Choroid plexus epithelial cell (primary cell): Measurements from ENCODE around the gene RAB40B.

Experiments
- DNase-seq: peaks from one replicate; pipeline ENCODE4 v3.0.0-alpha.2; 2010; ENCODE audit warnings: low read depth
- H3K4me3 ChIP-seq: 2 replicates; pipeline ENCODE4 v1.5.1; 2011; ENCODE audit warnings: low read depth, mild to moderate bottlenecking, control low read depth, low read length, moderate library complexity
- TF ChIP-seq, protein P1 (sequence below): conservative IDR thresholded peaks from 2 replicates; pipeline ENCODE4 v1.5.1; 2011; ENCODE audit warnings: low read depth, mild to moderate bottlenecking, control low read depth, inconsistent platforms, low read length, moderate library complexity

Gene RAB40B

DNA sequence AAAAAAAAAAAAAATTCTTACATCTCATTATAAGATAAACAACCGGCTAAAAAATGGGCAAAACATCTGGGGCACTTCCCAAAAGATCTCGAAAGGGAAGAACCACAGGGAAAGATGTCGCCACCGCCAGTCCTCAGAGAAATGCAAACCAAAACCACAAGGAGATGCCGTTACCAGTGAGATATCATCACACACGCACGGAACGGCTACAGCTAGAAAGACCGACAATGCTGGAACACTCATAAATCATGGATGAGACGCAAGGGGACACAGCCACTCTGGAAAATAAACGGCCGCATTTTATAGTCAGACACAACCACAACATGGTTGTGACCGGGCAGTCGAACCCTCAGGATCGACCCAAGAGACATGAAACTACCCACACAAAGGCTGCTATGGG lies 74.8 kb downstream of the RAB40B start:
- no peak for DNase-seq
- no peak overlapping the region for H3K4me3 ChIP-seq
- TF ChIP-seq, protein P1, sequence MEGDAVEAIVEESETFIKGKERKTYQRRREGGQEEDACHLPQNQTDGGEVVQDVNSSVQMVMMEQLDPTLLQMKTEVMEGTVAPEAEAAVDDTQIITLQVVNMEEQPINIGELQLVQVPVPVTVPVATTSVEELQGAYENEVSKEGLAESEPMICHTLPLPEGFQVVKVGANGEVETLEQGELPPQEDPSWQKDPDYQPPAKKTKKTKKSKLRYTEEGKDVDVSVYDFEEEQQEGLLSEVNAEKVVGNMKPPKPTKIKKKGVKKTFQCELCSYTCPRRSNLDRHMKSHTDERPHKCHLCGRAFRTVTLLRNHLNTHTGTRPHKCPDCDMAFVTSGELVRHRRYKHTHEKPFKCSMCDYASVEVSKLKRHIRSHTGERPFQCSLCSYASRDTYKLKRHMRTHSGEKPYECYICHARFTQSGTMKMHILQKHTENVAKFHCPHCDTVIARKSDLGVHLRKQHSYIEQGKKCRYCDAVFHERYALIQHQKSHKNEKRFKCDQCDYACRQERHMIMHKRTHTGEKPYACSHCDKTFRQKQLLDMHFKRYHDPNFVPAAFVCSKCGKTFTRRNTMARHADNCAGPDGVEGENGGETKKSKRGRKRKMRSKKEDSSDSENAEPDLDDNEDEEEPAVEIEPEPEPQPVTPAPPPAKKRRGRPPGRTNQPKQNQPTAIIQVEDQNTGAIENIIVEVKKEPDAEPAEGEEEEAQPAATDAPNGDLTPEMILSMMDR = no peak

DNA sequence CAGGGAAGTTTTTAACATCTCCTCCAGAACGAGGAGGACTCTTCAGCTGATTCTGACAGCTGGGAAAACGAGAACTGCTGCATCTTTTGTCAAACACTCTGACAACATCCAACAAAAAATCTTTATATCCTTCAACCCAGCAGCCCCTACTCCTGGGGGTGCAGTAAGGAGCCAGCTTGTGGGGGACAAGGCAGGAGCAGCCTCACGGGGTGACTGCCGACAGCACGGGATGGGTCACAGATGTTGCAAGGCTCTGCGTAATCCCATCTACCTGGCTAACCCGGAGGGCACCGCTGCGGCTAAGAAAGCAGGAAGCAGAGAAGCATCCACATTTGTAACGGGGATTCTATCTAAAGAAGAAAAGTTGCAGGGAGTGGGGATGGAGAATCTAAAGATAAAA lies 78.9 kb downstream of the RAB40B start:
- DNase-seq = no peak
- no peak overlapping the region for H3K4me3 ChIP-seq
- TF ChIP-seq, protein P1 = no peak

DNA sequence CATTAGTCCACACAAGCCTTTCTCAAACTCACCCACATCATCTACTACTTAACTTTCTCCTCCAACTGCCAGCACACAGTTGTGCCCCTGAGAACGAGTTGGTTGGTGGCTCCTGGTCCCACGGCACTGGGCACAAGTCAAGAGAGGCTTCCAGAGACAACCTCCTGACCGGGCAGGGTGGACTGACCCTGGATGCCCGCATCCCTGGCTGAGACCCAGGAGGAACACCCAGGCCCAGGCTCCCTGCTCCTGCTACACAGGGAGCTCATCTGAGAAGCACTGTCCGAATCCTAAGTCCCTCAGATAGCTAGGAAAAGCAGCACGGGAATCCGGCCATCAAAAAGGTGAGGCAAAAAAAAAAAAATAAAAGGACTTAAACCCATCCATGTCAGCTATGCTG lies 79.3 kb downstream of the RAB40B start:
- DNase-seq = no peak
- H3K4me3 ChIP-seq = no peak overlapping the region
- TF ChIP-seq, protein P1 = no peak

DNA sequence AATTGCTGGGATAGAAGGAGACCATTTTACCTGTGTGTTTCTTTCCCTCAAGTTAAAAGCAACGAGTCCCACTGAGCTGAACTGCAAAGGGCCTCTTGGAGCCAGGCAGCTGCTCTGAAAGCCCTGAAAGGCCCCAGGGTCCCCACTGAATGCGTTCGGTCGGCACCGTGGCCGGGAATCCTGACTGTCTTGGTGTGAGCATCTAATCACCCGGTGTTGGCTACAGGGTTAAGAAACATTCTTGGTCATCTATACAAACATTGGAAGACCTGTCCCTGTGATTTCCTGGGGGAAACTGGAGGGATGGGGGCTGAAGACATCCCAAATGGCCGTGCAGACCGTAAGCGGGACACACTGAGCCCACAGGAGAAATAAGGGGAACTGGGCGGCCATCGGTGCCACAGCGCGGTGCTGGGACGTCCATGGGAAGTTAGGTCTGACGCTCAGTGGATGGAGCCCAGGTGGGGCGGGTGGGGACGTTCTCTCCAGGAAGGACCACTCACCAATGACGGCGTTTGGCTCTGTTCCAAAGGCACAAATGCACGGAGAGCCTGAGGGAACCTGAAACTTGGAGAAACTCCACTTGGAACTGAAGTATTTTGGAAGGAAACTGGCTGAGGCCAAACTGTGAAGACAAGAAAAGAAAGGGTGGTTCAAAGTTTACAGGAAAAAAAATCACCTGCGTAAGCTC lies 82.3 kb downstream of the RAB40B start:
- H3K4me3 ChIP-seq = no peak overlapping the region
- DNase-seq = no peak
- TF ChIP-seq, protein P1 = no peak

DNA sequence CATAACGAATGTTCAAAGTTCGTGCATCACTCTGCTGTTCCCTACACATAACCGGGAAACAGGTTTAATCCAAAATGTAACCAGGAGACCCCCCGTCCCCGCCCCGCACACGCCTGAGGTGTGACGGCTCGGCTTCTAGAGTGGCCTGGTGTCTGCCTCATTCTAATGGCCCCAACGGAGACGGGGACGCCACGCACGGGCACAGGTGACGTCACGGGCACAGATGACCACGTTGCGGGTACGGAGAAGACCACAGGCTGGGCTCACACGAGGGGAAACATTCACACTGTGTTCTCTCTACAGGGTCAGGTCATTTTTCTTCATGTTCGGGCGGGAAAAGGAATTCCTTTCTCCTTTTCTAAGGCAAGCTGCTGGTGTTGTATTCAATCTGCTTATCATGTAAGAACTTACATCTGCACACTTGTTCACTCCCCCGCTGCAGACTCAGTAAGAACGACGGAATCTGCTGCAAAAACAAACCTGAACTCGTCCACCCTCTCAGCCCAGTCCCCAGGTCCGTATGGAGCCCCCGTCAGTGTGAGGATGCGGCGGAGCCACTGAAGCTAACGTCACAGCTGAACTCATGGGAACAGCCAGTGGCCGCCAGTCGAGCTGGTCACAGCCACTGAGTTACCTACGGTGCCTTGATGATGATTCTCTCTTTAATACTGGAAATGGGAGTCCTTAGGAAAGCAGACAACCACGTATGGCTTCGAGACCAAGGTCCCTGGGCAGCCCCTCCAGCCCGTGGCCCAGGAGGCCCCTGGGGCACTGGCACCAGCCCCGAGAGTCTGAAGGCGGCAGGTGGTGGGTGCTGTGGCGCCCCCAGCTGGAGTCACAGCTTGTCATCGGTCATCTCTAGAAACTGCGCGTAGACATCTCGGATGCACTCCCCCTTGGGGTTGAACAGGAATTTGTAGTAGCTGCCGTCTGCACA lies 83.1 kb downstream of the RAB40B start:
- TF ChIP-seq, protein P1 = peak; percentile 15
- no peak for DNase-seq
- H3K4me3 ChIP-seq = no peak overlapping the region

DNA sequence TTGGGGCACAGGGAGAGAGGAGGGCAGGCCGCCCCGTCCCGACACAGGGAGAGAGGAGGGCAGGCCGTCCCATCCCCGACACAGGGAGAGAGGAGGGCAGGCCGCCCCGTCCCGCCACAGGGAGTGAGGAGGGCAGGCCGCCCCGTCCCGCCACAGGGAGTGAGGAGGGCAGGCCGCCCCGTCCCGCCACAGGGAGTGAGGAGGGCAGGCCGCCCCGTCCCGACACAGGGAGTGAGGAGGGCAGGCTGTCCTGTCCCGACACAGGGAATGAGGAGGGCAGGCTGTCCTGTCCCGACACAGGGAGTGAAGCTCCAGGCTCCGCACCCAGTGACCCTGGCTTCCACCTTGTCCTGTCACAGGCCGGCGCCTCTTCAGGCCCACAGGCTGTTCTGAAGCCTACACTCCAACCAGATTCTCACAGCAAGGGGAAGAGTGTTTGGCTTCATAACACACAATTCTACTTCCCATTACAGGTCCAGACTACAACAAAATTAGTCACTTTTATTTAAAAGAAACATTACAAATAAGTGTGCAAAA lies 84.3 kb downstream of the RAB40B start:
- TF ChIP-seq, protein P1 = no peak

More for the DNA sequence above, 84.3 kb downstream of the RAB40B start:
- no peak overlapping the region for H3K4me3 ChIP-seq
- DNase-seq = no peak
